Amygdala (tissue), 56 donors: ENCODE measurements around the gene TSPAN32.
"Not testable (repeated sequence)": the region's sequence is repeated elsewhere in the genome, so short reads cannot be mapped to it uniquely, and the experiment has no call there.

ENCODE experiments used
- DNase-seq, 56 donors: peaks; one replicate each; lab custom pipeline; 2025; lab: John Stamatoyannopoulos, UW

TSPAN32 gene

GRCh38 chr11:2280208-2280607, 21.6 kb upstream of the TSPAN32 start:
- DNase-seq, result no peak

GRCh38 chr11:2286350-2286749, 15.5 kb upstream of the TSPAN32 start:
- DNase-seq, result not testable (repeated sequence)

GRCh38 chr11:2287091-2287490, 14.7 kb upstream of the TSPAN32 start:
- DNase-seq, result no peak

- no peak for DNase-seq
These were observed 12.5 kb upstream of the TSPAN32 start for GRCh38 chr11:2289350-2289749.

GRCh38 chr11:2289859-2290258, 12.0 kb upstream of the TSPAN32 start:
- no peak for DNase-seq

GRCh38 chr11:2290351-2290841, 11.4 kb upstream of the TSPAN32 start:
- DNase-seq, result no peak

- DNase-seq, result no peak
These were observed 8.3 kb upstream of the TSPAN32 start for GRCh38 chr11:2293531-2293971.

- DNase-seq, result no peak
These were observed 7.6 kb upstream of the TSPAN32 start for GRCh38 chr11:2293984-2294925.

- DNase-seq, result no peak
These were observed 6.9 kb upstream of the TSPAN32 start for GRCh38 chr11:2294926-2295290.

GRCh38 chr11:2295971-2296912, 5.6 kb upstream of the TSPAN32 start:
- no peak for DNase-seq

GRCh38 chr11:2296913-2297622, 4.7 kb upstream of the TSPAN32 start:
- DNase-seq, result no peak

GRCh38 chr11:2297623-2298030, 4.2 kb upstream of the TSPAN32 start:
- DNase-seq, result no peak

- no peak for DNase-seq
These were observed 3.5 kb upstream of the TSPAN32 start for GRCh38 chr11:2298131-2298794.

- DNase-seq, result no peak
These were observed 2.7 kb upstream of the TSPAN32 start for GRCh38 chr11:2298795-2299761.

GRCh38 chr11:2299773-2300172, 2.0 kb upstream of the TSPAN32 start:
- DNase-seq, result no peak

- no peak for DNase-seq
These were observed 1.4 kb upstream of the TSPAN32 start for GRCh38 chr11:2300290-2300935.

GRCh38 chr11:2300936-2301630, 730 bp upstream of the TSPAN32 start:
- no peak for DNase-seq
